HL-60/S4 treated with phorbol 12-myristate 13-acetate at 8.2 ng/mL for 4 days and 3 days (cell line): Measurements from ENCODE around the gene BACH2.
"Not testable (repeated sequence)": the region's sequence is repeated elsewhere in the genome, so short reads cannot be mapped to it uniquely, and the experiment has no call there.

Source experiments
- in situ Hi-C: fragments of 300-500 bp; cut with MboI; formaldehyde crosslinking; loops from 2 replicates; pipeline ENCODE4 v1.15.0; 2022; ENCODE audit warnings: low sequenced_read_pairs

The BACH2 gene

GRCh38 chr6:89979481-89980119 is 317.0 kb downstream of the BACH2 start:
- in situ Hi-C loops: no loop called here

- in situ Hi-C loops: no loop called here
Measured at GRCh38 chr6:89978749-89979145, 317.9 kb downstream of the BACH2 start.

GRCh38 chr6:89977808-89978748 is 318.6 kb downstream of the BACH2 start:
- in situ Hi-C loops: no loop called here

GRCh38 chr6:89976694-89977020 is 320.0 kb downstream of the BACH2 start:
- in situ Hi-C loops: no loop called here

GRCh38 chr6:89975991-89976693 is 320.5 kb downstream of the BACH2 start:
- in situ Hi-C loops: no loop called here

- in situ Hi-C loops: no loop called here
Measured at GRCh38 chr6:89975366-89975765, 321.3 kb downstream of the BACH2 start.

- in situ Hi-C loops: no loop called here
Measured at GRCh38 chr6:89974834-89975233, 321.8 kb downstream of the BACH2 start.

- in situ Hi-C loops: no loop called here
Measured at GRCh38 chr6:89972025-89972381, 324.6 kb downstream of the BACH2 start.

GRCh38 chr6:89971338-89972024 is 325.2 kb downstream of the BACH2 start:
- in situ Hi-C loops: not testable (repeated sequence)

- in situ Hi-C loops: no loop called here
Measured at GRCh38 chr6:89970609-89971337, 325.9 kb downstream of the BACH2 start.

GRCh38 chr6:89970072-89970471 is 326.6 kb downstream of the BACH2 start:
- in situ Hi-C loops: no loop called here

GRCh38 chr6:89966913-89967312 is 329.7 kb downstream of the BACH2 start:
- in situ Hi-C loops: no loop called here

- in situ Hi-C loops: no loop called here
Measured at GRCh38 chr6:89966228-89966544, 330.5 kb downstream of the BACH2 start.

GRCh38 chr6:89965441-89966227 is 331.0 kb downstream of the BACH2 start:
- in situ Hi-C loops: no loop called here

GRCh38 chr6:89963391-89963790 is 333.3 kb downstream of the BACH2 start:
- in situ Hi-C loops: no loop called here

- in situ Hi-C loops: no loop called here
Measured at GRCh38 chr6:89961481-89961880, 335.2 kb downstream of the BACH2 start.

GRCh38 chr6:89959883-89960282 is 336.8 kb downstream of the BACH2 start:
- in situ Hi-C loops: no loop called here

- in situ Hi-C loops: no loop called here
Measured at GRCh38 chr6:89956182-89956581, 340.5 kb downstream of the BACH2 start.

GRCh38 chr6:89955364-89955763 is 341.3 kb downstream of the BACH2 start:
- in situ Hi-C loops: no loop called here

- in situ Hi-C loops: no loop called here
Measured at GRCh38 chr6:89954721-89955148, 341.9 kb downstream of the BACH2 start.
